Dendritic cell treated with granulocyte-macrophage colony-stimulating factor and Interleukin-4, amounts not matched to agents 40 ng/mL and 50 ng/mL, for 4 days (primary cell): ENCODE data around the gene IFNL3.

Experiments used
- H3K27ac Mint-ChIP-seq: one replicate; pipeline ENCODE4 v1.8.0; 2022; ENCODE audit warnings: mild to moderate bottlenecking, mixed read lengths
- H3K27me3 Mint-ChIP-seq: one replicate; pipeline ENCODE4 v1.8.0; 2022; ENCODE audit warnings: mild to moderate bottlenecking, mixed read lengths
- H3K36me3 Mint-ChIP-seq: one replicate; pipeline ENCODE4 v1.8.0; 2022; ENCODE audit warnings: low read depth, mixed read lengths
- H3K4me1 Mint-ChIP-seq: one replicate; pipeline ENCODE4 v1.8.0; 2022; ENCODE audit warnings: low read depth, mixed read lengths
- H3K4me3 Mint-ChIP-seq: one replicate; pipeline ENCODE4 v1.8.0; 2022; ENCODE audit warnings: mild to moderate bottlenecking, moderate library complexity, mixed read lengths
- H3K9me3 Mint-ChIP-seq: one replicate; pipeline ENCODE4 v1.8.0; 2022; ENCODE audit warnings: mixed read lengths
- intact Hi-C: fragments of 100-400 bp; cut with micrococcal nuclease; formaldehyde crosslinking; loops from one replicate; pipeline ENCODE4 v1.15.0; 2022

The IFNL3 gene

DNA sequence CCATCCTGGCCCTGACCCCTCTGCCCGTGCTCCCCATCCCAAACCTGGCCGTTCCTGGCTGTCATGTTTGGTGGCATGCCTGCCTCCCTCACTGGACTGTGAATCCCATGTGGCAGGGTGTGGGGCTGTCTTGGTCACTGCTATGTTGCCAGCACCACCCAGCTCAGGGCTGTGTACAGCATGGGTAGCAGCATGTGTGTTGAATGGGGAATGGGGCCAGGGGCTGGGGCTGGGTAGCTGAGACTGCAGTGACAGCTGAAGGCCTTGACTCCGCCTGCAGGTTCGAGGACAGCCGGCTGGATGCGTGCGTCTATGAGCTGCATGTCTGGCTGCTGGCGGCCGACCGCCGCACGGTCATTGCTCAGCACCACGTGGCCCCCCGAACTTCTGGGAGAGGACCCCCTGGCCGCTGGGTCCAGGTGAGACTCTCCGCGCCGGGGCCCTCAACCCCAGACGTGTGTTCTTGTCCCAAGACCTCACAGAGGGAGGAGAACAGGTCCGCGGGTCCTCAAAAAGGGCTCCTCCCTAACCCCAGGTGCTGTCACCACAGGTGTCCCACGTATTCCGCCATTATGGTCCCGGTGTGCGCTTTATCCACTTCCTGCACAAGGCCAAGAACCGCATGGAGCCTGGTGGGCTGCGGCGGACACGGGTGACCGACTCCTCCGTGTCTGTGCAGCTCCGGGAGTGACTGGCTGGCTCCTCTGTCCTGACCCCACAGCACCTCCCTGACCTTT is 44.6 kb downstream of the IFNL3 start:
- Mint-ChIP-seq H3K27me3 (peaks cover 87% of the 10 kb centered on the region), H3K4me3 (no peak overlapping the region), H3K9me3 (no peaks in the 10 kb centered on the region), H3K4me1 (peaks cover 5% of the 10 kb centered on the region), H3K36me3 (no peaks in the 10 kb centered on the region), H3K27ac (no peak overlapping the region)
- intact Hi-C loops: no loop called here

DNA sequence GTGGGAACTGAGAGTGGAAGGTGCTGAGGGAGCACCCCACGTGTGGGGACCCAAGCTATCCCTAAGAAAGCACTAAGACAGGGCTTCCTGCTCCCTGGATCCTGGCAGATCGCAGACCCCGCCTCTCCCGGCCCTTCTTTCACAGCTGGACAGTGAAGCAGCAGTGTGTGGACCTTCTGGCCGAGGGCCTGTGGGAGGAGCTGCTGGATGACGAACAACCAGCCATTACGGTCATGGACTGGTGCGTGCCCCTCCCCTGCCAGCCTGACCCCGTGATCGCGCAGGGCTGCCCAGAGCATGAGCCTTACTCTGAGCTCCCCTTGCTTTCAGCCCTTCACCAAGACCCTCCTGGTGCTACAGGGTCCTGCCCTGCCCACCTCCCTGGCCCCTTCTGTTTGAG is 45.8 kb downstream of the IFNL3 start:
- intact Hi-C loops: no loop called here

DNA sequence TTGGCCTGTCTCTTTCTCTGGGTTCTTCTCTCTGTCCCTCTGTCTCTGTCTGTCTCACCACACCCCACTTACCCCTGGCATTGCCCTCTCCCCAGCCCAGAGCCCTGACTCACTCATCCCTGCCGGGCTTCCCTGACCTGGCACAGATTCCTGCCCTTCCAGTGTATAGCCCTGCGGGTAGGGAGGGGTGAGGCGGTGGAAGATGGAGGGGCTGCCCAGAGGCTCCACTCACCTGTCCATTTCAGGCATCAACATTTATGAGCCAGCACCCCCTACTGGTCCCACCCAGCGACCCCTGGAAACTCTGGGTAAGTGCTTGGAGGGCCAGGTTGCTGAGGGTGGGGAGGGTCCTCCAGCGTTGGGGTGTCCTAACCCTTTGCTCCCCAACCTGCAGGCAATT is 47.0 kb downstream of the IFNL3 start:
- Mint-ChIP-seq H3K4me1 (peaks cover 5% of the 10 kb centered on the region), H3K36me3 (no peaks in the 10 kb centered on the region), H3K4me3 (no peak overlapping the region), H3K27ac (no peak overlapping the region), H3K9me3 (no peaks in the 10 kb centered on the region), H3K27me3 (peaks cover 79% of the 10 kb centered on the region)
- intact Hi-C loops: no loop called here

More for the DNA sequence above, 45.8 kb downstream of the IFNL3 start:
- Mint-ChIP-seq H3K4me3 (no peak overlapping the region), H3K36me3 (no peaks in the 10 kb centered on the region), H3K27ac (no peak overlapping the region), H3K4me1 (peaks cover 5% of the 10 kb centered on the region), H3K27me3 (peaks cover 84% of the 10 kb centered on the region), H3K9me3 (no peaks in the 10 kb centered on the region)

DNA sequence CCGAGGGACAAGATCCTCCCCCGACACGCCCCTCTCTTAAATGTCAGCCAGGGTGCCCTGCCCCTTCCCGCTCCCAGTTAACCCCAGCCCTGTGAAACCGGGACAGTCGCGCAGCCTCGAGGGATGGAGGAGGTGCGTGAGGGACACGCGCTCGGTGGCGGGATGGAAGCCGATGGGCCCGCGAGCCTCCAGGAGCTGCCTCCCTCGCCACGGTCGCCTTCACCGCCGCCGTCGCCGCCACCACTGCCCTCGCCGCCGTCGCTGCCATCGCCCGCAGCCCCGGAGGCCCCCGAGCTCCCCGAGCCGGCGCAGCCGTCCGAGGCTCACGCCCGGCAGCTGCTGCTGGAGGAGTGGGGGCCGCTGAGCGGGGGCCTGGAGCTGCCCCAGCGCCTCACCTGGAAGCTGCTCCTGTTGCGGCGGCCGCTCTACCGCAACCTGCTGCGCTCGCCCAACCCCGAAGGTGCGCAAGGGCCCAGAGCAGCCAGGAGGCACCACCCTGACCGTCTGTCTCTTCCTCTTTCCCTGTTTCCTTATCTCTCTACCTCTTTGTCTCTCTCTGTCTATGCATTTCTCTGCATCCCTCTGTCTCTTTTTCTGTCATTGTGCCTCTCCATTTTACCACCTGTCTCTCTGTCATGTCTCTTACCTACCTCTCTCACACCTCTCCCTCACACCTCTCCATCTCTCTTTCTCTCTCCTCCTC is 47.8 kb downstream of the IFNL3 start, which contains the start of gene NCCRP1:
TSS of gene NCCRP1 (plus strand) at position 105 of the 703 bp plus-strand sequence. CDS start at position 124, 19 bp downstream.
- intact Hi-C loops: no loop called here

DNA sequence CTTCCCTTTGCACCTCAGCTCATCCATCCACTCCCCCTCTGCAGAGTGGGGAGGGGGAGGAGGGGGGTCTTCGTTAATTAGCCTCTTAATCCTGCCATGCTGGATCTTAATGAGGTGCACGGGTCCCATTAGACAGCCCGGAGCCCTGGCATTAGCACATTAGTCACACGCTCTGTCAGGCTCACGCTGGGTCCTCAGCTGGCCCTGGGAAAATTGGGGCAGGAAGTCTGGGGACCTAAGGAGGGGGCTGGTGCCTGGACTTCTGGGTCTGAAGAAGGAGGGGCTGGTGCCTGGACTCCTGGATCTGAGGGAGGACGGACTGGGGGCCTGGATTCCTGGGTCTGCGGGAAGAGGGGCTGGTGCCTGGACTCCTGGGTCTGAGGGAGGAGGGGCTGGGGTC is 48.5 kb downstream of the IFNL3 start:
- H3K4me1 Mint-ChIP-seq: peaks cover 5% of the 10 kb centered on the region
- peaks cover 65% of the 10 kb centered on the region for H3K27me3 Mint-ChIP-seq
- no peaks in the 10 kb centered on the region for H3K36me3 Mint-ChIP-seq
- intact Hi-C loops: no loop called here
- no peak overlapping the region for H3K4me3 Mint-ChIP-seq
- no peaks in the 10 kb centered on the region for H3K9me3 Mint-ChIP-seq
- no peak overlapping the region for H3K27ac Mint-ChIP-seq

More for the DNA sequence above, 47.8 kb downstream of the IFNL3 start, which contains the start of gene NCCRP1:
- H3K27me3 Mint-ChIP-seq: peaks cover 72% of the 10 kb centered on the region
- H3K4me1 Mint-ChIP-seq: peaks cover 5% of the 10 kb centered on the region
- no peaks in the 10 kb centered on the region for H3K9me3 Mint-ChIP-seq
- no peak within 1 kb of the TSS for H3K4me3 Mint-ChIP-seq
- H3K36me3 Mint-ChIP-seq: no peaks in the 10 kb centered on the region
- no peak within 1 kb of the TSS for H3K27ac Mint-ChIP-seq

DNA sequence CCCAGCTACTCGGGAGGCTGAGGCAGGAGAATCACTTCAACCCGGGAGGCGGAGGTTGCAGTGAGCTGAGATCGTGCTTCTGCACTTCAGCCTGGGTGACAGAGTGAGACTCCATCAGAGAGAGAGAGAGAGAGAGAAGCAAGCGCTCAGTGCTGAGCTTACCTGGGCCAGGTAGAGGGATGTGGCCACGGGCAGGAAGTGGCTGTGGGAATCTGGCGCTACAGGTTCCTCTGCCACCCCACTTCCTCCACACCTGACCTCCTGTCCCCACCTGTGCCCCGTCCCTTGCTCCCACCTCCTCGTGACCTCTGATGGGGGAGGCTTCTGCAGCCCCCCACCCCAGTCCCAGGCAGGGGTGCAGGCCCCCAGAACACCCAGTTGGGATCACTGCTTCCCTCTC is 49.1 kb downstream of the IFNL3 start:
- Mint-ChIP-seq H3K27me3 (peaks cover 61% of the 10 kb centered on the region), H3K27ac (no peak overlapping the region), H3K4me1 (peaks cover 5% of the 10 kb centered on the region), H3K36me3 (no peaks in the 10 kb centered on the region), H3K4me3 (no peak overlapping the region), H3K9me3 (no peaks in the 10 kb centered on the region)
- intact Hi-C loops: no loop called here

DNA sequence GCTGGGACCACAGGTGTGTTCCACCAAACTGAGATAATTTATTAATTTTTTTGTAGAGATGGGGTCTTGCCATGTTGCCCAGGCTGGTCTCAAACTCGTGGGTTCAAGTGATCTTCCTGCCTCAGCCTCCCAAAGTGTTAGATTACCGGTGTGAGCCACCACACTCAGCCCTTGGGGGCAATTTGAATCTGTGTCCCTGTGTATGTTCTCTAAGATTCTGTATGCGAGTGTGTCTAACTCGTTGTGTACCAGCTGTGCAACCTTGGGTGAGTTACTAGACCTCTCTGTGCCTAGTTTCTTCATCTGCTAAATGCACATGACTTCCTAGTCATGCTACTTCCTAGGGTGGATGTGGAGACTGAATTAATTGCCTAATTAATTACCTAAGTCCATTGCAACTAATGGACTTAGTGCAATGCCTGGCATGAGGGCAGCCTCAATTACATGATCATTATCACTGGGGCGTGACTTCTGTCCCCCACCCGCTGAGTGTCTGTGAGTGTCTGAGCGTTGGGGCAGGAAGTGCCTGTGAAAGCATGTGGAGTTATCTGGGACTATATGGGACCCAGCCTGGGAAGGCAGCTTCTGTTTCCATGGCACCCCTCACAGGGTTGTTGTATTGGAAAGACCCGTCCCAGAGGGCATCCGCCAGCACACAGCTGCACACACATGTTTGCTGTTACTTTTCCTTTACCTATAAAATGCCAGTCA is 49.8 kb downstream of the IFNL3 start:
- H3K4me1 Mint-ChIP-seq: peaks cover 5% of the 10 kb centered on the region
- H3K27ac Mint-ChIP-seq: no peak overlapping the region
- no peak overlapping the region for H3K4me3 Mint-ChIP-seq
- intact Hi-C loops: no loop called here
- H3K27me3 Mint-ChIP-seq: peaks cover 58% of the 10 kb centered on the region
- H3K36me3 Mint-ChIP-seq: no peaks in the 10 kb centered on the region
- H3K9me3 Mint-ChIP-seq: no peaks in the 10 kb centered on the region

DNA sequence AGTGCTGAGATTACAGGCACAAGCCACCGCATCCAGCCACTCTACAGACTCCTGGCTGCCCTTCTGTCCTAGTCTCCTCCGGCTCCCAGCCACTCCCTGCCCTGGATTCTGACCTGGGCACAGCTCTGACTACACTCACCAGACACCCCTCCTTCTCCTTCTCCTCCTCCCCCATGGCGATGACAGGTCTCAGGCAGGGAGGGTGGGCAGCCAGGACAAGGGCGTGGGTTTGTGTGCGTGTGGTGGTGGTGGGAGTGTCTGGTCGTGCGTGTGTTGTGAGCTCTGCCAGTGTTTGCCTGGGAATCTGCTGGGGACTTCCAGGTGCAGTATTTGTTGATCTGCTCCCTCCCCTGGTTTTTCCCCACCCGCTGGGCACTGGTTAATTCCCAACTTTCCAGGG is 51.0 kb downstream of the IFNL3 start:
- Mint-ChIP-seq H3K4me3 (no peak overlapping the region), H3K36me3 (no peaks in the 10 kb centered on the region), H3K9me3 (no peaks in the 10 kb centered on the region), H3K4me1 (peaks cover 5% of the 10 kb centered on the region), H3K27me3 (peaks cover 52% of the 10 kb centered on the region), H3K27ac (no peak overlapping the region)
- intact Hi-C loops: no loop called here
